GM10266 (cell line): ENCODE results near the gene AGPAT1.
"Not testable (repeated sequence)": the region's sequence is repeated elsewhere in the genome, so short reads cannot be mapped to it uniquely, and the experiment has no call there.

Source experiments
- DNase-seq: peaks from one replicate; pipeline ENCODE4 v3.0.0; 2012; ENCODE audit errors: extremely low spot score
- TF ChIP-seq, protein P1 (sequence below): IDR thresholded peaks from 2 replicates; pipeline ENCODE4 v1.5.1; 2012; ENCODE audit warnings: mild to moderate bottlenecking, low read depth; ENCODE audit not compliant: control insufficient read depth, insufficient read depth; ENCODE audit errors: missing control alignments

Gene AGPAT1

DNA sequence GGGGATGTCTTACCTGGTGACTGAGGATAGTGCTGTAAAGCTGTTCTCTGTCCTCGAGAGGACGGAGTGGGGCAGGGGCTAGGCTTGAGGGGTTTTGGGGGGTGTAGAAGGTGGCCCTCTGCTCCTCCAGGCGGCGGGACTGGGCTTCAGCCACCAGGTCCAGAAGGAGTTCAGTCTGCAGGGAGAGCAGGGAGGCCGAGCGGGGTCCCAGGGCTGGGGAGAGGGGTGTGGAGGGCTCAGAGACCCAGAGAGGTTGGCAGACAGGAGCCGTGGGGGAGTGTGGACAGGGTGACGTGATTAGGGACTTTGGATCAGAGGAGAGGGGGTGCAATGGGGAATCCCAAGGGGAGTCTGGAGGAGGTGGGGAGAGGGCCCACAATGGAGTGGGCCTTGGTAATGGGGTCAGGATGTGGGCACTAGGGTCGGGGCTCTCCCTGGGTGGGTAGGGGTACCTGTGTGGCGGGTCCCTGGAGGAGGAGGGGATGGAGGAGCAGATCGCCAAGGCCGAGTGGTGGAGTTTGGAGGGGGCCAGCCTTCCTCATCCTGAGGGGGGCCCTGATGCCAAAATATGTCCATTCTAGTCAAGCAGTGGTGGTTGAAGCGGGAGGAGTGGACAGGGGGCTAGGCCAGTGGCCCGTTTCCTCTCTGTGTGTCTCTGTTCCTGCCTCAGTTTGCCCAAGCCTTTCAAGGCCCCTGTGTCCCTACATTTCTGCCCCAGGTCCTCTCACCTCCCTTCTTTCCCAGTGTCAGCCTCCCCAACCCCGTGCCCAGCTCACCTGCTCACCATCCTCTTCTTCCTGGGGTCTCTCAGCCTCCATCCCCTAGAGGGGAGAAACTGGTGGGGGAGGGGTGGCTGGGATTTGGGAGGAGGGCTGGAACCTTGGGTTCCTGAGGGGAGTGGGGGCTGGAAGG, 16.1 kb upstream of the AGPAT1 start:
- no peak for DNase-seq
- TF ChIP-seq, protein P1, sequence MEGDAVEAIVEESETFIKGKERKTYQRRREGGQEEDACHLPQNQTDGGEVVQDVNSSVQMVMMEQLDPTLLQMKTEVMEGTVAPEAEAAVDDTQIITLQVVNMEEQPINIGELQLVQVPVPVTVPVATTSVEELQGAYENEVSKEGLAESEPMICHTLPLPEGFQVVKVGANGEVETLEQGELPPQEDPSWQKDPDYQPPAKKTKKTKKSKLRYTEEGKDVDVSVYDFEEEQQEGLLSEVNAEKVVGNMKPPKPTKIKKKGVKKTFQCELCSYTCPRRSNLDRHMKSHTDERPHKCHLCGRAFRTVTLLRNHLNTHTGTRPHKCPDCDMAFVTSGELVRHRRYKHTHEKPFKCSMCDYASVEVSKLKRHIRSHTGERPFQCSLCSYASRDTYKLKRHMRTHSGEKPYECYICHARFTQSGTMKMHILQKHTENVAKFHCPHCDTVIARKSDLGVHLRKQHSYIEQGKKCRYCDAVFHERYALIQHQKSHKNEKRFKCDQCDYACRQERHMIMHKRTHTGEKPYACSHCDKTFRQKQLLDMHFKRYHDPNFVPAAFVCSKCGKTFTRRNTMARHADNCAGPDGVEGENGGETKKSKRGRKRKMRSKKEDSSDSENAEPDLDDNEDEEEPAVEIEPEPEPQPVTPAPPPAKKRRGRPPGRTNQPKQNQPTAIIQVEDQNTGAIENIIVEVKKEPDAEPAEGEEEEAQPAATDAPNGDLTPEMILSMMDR = no peak

DNA sequence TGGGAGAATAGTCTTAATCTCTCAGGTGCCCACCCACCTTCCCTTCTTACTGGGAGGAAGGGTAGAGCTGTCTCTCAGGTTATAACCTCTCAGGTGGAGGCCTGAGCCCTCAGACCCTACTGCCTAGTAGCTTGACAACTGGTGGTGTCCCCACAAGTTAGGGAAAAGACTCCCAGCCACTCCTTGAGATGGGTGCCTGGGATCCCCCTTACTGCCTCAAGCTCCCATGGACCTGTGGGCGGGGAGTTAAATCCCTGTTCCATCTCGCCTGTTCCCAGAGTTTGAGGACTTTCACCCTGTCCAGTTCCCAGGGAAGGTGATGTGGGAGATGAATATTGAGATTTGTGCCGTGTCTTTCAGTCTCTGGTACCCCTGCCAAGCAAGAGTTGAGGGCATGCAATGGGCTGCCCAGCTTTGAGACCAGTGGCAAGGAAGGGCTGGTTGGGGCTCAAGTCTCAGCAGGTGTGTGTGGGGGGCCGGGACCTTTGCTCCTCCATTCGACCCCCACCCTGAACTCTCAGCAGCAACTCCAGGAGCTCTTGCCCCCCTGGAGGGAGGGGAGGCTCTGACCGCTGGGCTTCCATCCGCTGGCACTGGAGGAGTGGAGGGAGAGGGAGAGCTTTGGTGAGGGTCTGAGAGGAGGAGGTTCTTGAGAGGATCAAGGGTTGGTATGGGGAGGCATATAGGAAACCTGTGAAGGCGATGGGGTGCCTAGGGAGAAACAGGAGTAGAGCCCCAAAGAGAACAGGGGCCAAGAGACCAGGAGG, 15.2 kb upstream of the AGPAT1 start:
- TF ChIP-seq, protein P1 = no peak
- DNase-seq = no peak

DNA sequence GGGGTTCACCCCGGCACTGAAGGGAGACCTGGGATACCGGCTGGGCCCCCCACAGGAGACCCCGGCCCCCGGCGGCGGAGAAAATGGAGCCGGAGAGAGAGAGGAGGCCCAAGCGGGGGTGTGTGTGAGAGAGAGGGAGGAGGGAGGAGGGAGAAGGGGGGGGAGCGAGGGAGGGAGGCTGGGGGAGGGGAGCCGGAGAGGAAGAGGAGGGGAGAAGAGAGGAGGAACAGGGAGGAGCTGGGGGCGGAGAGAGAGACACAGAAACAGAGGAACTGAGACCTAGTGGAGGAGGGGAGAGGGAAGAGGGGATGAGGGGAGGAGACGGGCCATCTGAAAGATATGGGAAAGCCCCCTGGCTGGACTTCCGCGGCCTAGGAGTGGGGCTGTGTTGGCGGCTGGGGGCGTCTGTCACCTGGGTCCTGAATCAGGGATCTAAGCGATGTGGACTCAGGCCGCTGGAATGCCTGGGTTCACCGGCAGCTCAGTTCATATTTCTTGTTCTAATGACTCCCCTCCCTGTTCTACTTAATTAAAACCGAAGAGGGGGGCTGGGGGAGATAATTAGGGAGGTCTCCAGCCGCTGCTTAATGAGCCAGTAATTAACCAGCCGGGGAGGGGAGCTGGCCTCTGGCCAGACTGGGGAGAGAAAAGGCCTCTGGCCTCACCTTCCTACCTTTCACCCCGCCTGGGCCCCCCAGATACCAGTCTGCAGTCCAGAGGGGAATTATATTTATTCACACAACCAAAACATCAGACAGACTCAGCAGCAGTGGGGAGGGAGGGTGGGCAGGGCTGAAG, 14.4 kb upstream of the AGPAT1 start, which contains the start of gene PBX2:
PBX2 (minus strand) TSS at position 149 of the 798 bp plus-strand sequence. CDS start 287 bp downstream, outside the sequence.
- TF ChIP-seq, protein P1 = no peak
- peak; percentile 86 for DNase-seq

DNA sequence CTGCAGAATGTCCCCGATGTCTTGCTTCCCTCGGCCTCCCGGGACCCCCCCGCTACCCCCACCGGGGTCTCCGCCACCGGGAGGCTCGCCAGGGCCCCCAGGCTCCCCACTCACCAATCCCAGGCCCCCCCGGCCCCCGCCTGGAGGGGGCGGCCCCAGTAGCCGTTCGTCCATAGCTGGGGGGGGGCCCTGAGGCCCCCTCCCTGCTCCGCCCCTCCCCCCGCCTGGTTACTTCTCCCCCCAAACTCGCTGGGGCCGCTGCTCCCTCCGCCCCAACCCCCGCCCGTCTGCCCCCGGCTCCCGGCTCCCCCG, 13.8 kb upstream of the AGPAT1 start:
- TF ChIP-seq, protein P1 = no peak
- no peak for DNase-seq

DNA sequence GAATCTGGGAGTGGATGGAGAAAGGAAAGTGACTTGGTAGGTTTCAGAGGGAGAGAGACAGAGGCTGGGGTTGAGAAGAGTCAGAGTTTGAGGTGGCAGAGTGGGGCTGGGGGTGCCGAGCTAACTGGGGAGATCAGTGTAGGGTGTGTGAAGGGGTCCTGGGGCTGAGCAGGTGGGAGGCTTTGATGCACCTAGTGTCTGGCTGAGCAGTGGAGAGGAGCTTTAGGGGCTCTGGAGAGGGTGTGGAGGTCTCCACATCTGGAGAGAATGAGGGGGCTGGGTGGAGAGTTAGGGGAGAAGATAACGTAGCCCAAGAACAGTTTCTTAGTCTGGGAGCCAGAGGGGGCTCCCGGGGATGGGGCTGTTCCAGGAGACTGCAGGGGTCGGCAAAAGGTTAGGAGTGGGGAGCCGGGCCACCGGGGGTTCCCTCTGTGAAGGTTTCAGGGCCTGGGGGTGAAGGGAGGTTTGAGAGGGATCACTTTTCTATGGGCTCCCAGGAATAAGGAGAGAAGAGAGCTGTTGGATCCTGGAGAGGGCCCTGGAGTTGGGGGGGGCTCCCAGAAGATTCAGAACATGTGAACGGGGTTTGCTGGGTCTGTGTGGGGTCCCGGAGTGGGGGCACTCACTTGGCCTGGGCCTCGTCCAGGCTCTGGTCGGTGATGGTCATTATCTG, 13.3 kb upstream of the AGPAT1 start:
- DNase-seq = no peak
- TF ChIP-seq, protein P1 = no peak

DNA sequence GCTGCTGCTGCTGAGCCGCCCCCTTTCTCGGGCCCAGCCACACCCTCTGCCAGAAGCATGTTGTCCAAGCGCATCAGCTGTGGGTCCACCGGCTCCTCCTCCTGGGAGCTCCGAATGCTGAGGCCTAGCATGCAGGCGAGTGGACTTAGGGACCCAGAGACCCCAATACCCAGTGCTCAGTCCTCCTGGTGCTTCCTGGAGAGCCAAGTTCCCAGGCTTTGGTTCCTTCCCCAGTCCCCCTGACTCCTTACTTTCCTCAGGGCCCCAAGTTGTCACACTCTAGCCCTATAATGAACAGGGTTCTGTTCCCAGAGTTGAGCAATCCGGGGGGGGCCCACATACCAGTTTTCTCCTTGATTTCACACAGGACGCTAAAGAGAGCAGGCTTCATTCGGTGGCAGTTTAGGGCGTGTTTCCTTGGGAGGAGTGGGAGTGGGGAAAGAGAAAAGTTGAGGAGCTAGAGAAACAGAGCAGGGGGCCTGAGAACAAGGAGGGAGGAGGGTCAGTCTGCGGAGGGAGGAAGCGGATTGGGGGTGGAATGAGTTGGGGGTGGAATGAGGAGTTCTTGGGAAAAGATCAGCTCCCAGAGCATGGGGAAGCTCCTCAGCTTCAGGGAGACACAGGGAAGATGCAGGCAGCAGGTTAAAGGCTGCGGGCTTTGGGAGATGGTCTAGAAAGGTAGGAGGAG, 12.6 kb upstream of the AGPAT1 start:
- no peak for DNase-seq
- TF ChIP-seq, protein P1 = no peak

DNA sequence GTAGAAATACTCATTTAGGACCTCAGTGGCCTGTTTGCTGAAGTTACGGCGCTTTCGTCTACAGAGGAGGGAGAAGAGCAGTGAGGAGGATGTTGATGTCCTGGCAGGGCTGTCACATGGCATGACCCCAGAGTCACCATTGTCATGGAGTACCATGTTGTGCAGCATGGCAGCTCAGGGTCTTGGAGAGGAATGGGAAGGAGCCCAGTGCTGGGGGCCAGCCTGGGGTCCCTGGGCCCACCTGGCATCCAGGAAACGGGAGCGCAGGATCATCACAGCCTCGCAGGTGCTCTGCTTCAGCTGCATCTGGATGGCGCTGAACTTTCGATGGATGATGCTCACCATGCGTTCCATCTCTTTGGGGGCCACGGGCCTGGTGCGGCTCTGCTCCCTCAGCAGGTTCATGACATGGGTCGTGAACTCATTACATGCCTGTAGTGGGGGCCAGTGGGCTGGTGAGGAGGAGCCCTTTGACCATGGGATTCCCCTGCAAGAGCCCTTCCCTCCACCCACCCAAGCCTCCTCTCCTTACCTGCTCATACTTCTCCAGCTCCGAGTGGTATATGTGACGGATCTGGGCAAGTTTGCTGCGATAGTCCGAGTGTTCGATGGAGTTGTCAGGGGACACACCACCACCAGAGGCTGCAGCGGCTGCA, 12.0 kb upstream of the AGPAT1 start:
- not testable (repeated sequence) for DNase-seq
